SJSA1 (cell line): ENCODE data around the gene DOK7. TPM values are rescaled to one million over a fixed set of nuclear protein-coding genes. Genes with fewer than 3 reads are reported as not detected.

Experiments used
- DNase-seq, 2 experiments: peaks; one replicate each; pipeline ENCODE4 v3.0.0-alpha.2; 2015 to 2020; ENCODE audit warnings: low spot score in 2 of 2, low read depth in 1 of 2
- H3K27ac ChIP-seq: fragments of 250-450 bp; sonication (Bioruptor Pico); 2 replicates; pipeline ENCODE4 v1.5.1; 2020; ENCODE audit warnings: mild to moderate bottlenecking, moderate library complexity
- H3K27me3 ChIP-seq: fragments of 250-450 bp; sonication (Bioruptor Pico); replicated peaks from 2 replicates; pipeline ENCODE4 v1.5.1; 2020; ENCODE audit warnings: mild to moderate bottlenecking, moderate library complexity
- H3K36me3 ChIP-seq: fragments of 250-450 bp; sonication (Bioruptor Pico); 2 replicates; pipeline ENCODE4 v1.5.1; 2020; ENCODE audit warnings: mild to moderate bottlenecking
- H3K4me1 ChIP-seq: fragments of 250-450 bp; sonication (Bioruptor Pico); replicated peaks from 2 replicates; pipeline ENCODE4 v1.6.1; 2021; ENCODE audit warnings: mild to moderate bottlenecking
- H3K4me3 ChIP-seq: fragments of 250-450 bp; sonication (Bioruptor Pico); 2 replicates; pipeline ENCODE4 v1.5.1; 2020; ENCODE audit warnings: mild to moderate bottlenecking
- H3K9me3 ChIP-seq: fragments of 250-450 bp; sonication (Bioruptor Pico); replicated peaks from 2 replicates; pipeline ENCODE4 v1.5.1; 2020; ENCODE audit warnings: mild to moderate bottlenecking
- total RNA-seq: library from RNA; depleted of rRNA; stranded (reverse); fragments of >200 nt; shearing (Covaris generic); gene quantifications from 2 replicates; pipeline ENCODE4 v1.2.3, GENCODE V29; 2014

DOK7 gene
- total RNA-seq, 1 experiment from 2014 or later: 0.05 TPM

GRCh38 chr4:3422241-3422801 is 40.8 kb upstream of the DOK7 start:
- no peak for DNase-seq
- Histone ChIP-seq H3K4me1 (no peaks in the 10 kb centered on the region), H3K9me3 (no peaks in the 10 kb centered on the region), H3K27me3 (no peaks in the 10 kb centered on the region), H3K4me3 (no peak overlapping the region), H3K27ac (no peak overlapping the region), H3K36me3 (peaks cover 68% of the 10 kb centered on the region)

- H3K4me1 ChIP-seq: no peaks in the 10 kb centered on the region
- H3K27me3 ChIP-seq: no peaks in the 10 kb centered on the region
- H3K27ac ChIP-seq: no peak overlapping the region
- no peaks in the 10 kb centered on the region for H3K9me3 ChIP-seq
- H3K4me3 ChIP-seq: no peak overlapping the region
- peaks cover 62% of the 10 kb centered on the region for H3K36me3 ChIP-seq
- DNase-seq: no peak
Observed at GRCh38 chr4:3422808-3423297, 40.3 kb upstream of the DOK7 start.

GRCh38 chr4:3423406-3423805 is 39.7 kb upstream of the DOK7 start:
- Histone ChIP-seq H3K36me3 (peaks cover 57% of the 10 kb centered on the region), H3K9me3 (no peaks in the 10 kb centered on the region), H3K27me3 (no peaks in the 10 kb centered on the region), H3K4me3 (no peak overlapping the region), H3K27ac (no peak overlapping the region), H3K4me1 (no peaks in the 10 kb centered on the region)
- DNase-seq: no peak

GRCh38 chr4:3423952-3424351 is 39.2 kb upstream of the DOK7 start:
- Histone ChIP-seq H3K27me3 (no peaks in the 10 kb centered on the region), H3K36me3 (peaks cover 54% of the 10 kb centered on the region), H3K27ac (no peak overlapping the region), H3K4me1 (no peaks in the 10 kb centered on the region), H3K4me3 (no peak overlapping the region), H3K9me3 (no peaks in the 10 kb centered on the region)
- no peak for DNase-seq

GRCh38 chr4:3424522-3425095 is 38.5 kb upstream of the DOK7 start:
- no peak for DNase-seq
- H3K4me1 ChIP-seq: peaks cover 3% of the 10 kb centered on the region
- no peaks in the 10 kb centered on the region for H3K27me3 ChIP-seq
- peaks cover 57% of the 10 kb centered on the region for H3K36me3 ChIP-seq
- no peak overlapping the region for H3K4me3 ChIP-seq
- no peak overlapping the region for H3K27ac ChIP-seq
- no peaks in the 10 kb centered on the region for H3K9me3 ChIP-seq

- peaks cover 59% of the 10 kb centered on the region for H3K36me3 ChIP-seq
- H3K4me3 ChIP-seq: no peak overlapping the region
- no peaks in the 10 kb centered on the region for H3K27me3 ChIP-seq
- H3K4me1 ChIP-seq: peaks cover 12% of the 10 kb centered on the region
- no peaks in the 10 kb centered on the region for H3K9me3 ChIP-seq
- no peak for DNase-seq
- H3K27ac ChIP-seq: no peak overlapping the region
Observed at GRCh38 chr4:3426465-3427133, 36.5 kb upstream of the DOK7 start.

GRCh38 chr4:3427134-3427476 is 36.0 kb upstream of the DOK7 start:
- no peak overlapping the region for H3K27ac ChIP-seq
- H3K9me3 ChIP-seq: no peaks in the 10 kb centered on the region
- H3K36me3 ChIP-seq: peaks cover 56% of the 10 kb centered on the region

GRCh38 chr4:3427706-3428446 is 35.2 kb upstream of the DOK7 start:
- no peak for DNase-seq
- no peak overlapping the region for H3K4me3 ChIP-seq
- no peak overlapping the region for H3K27ac ChIP-seq
- H3K9me3 ChIP-seq: no peaks in the 10 kb centered on the region
- H3K27me3 ChIP-seq: no peaks in the 10 kb centered on the region
- H3K4me1 ChIP-seq: peaks cover 12% of the 10 kb centered on the region
- H3K36me3 ChIP-seq: peaks cover 55% of the 10 kb centered on the region

More at GRCh38 chr4:3427134-3427476, 36.0 kb upstream of the DOK7 start:
- Histone ChIP-seq H3K4me1 (peaks cover 12% of the 10 kb centered on the region), H3K27me3 (no peaks in the 10 kb centered on the region), H3K4me3 (no peak overlapping the region)
- no peak for DNase-seq

GRCh38 chr4:3429651-3430050 is 33.5 kb upstream of the DOK7 start:
- peaks cover 12% of the 10 kb centered on the region for H3K4me1 ChIP-seq
- no peaks in the 10 kb centered on the region for H3K27me3 ChIP-seq
- H3K9me3 ChIP-seq: no peaks in the 10 kb centered on the region
- no peak overlapping the region for H3K4me3 ChIP-seq
- no peak overlapping the region for H3K27ac ChIP-seq
- H3K36me3 ChIP-seq: peaks cover 43% of the 10 kb centered on the region
- DNase-seq: no peak

- Histone ChIP-seq H3K27ac (no peak overlapping the region), H3K4me3 (no peak overlapping the region), H3K9me3 (no peaks in the 10 kb centered on the region), H3K36me3 (peaks cover 36% of the 10 kb centered on the region), H3K4me1 (peaks cover 12% of the 10 kb centered on the region), H3K27me3 (no peaks in the 10 kb centered on the region)
- no peak for DNase-seq
Observed at GRCh38 chr4:3430524-3430923, 32.6 kb upstream of the DOK7 start.

GRCh38 chr4:3431446-3431993 is 31.6 kb upstream of the DOK7 start:
- DNase-seq: no peak
- Histone ChIP-seq H3K9me3 (no peaks in the 10 kb centered on the region), H3K36me3 (peaks cover 36% of the 10 kb centered on the region), H3K27me3 (no peaks in the 10 kb centered on the region), H3K4me3 (no peak overlapping the region), H3K4me1 (peaks cover 17% of the 10 kb centered on the region), H3K27ac (no peak overlapping the region)

- H3K27ac ChIP-seq: no peak overlapping the region
- peaks cover 26% of the 10 kb centered on the region for H3K4me1 ChIP-seq
- DNase-seq: no peak
- H3K36me3 ChIP-seq: peaks cover 36% of the 10 kb centered on the region
- no peaks in the 10 kb centered on the region for H3K27me3 ChIP-seq
- no peak overlapping the region for H3K4me3 ChIP-seq
- H3K9me3 ChIP-seq: no peaks in the 10 kb centered on the region
Observed at GRCh38 chr4:3432381-3432790, 30.7 kb upstream of the DOK7 start.

GRCh38 chr4:3433138-3433869 is 29.8 kb upstream of the DOK7 start:
- Histone ChIP-seq H3K36me3 (peaks cover 36% of the 10 kb centered on the region), H3K4me1 (peaks cover 29% of the 10 kb centered on the region), H3K4me3 (no peak overlapping the region), H3K9me3 (no peaks in the 10 kb centered on the region), H3K27ac (no peak overlapping the region), H3K27me3 (no peaks in the 10 kb centered on the region)
- DNase-seq: no peak
